Measurements from ENCODE around the gene RBM6.

The RBM6 gene

GRCh38 chr3:50095352-50095998 is 155.5 kb downstream of the RBM6 start:
- DNase-seq: no peak

GRCh38 chr3:50100386-50100785 is 160.4 kb downstream of the RBM6 start:
- DNase-seq: no peak

GRCh38 chr3:50100956-50101845 is 161.3 kb downstream of the RBM6 start:
- DNase-seq: no peak

GRCh38 chr3:50102558-50102957 is 162.6 kb downstream of the RBM6 start:
- no peak for DNase-seq

GRCh38 chr3:50111757-50112156 is 171.8 kb downstream of the RBM6 start:
- DNase-seq: no peak

- no peak for DNase-seq
Observed at GRCh38 chr3:50112462-50112861, 172.5 kb downstream of the RBM6 start.

- DNase-seq: no peak
Observed at GRCh38 chr3:50117120-50117519, 177.2 kb downstream of the RBM6 start.

GRCh38 chr3:50118237-50118636 is 178.3 kb downstream of the RBM6 start:
- peak; percentile 8 to 50 for DNase-seq

- no peak for DNase-seq
Observed at GRCh38 chr3:50119786-50120185, 179.8 kb downstream of the RBM6 start.

GRCh38 chr3:50120364-50121071 is 180.6 kb downstream of the RBM6 start:
- DNase-seq: no peak

- peak; percentile 64 to 68 for DNase-seq
Observed at GRCh38 chr3:50121072-50122032, 181.4 kb downstream of the RBM6 start.

GRCh38 chr3:50122071-50122470 is 182.1 kb downstream of the RBM6 start:
- no peak for DNase-seq

- DNase-seq: peak in 1 of 2 donors; percentile 9
Observed at GRCh38 chr3:50122661-50123391, 182.9 kb downstream of the RBM6 start.

- DNase-seq: no peak
Observed at GRCh38 chr3:50123394-50124051, 183.6 kb downstream of the RBM6 start.

- no peak for DNase-seq
Observed at GRCh38 chr3:50124052-50124799, 184.3 kb downstream of the RBM6 start.

GRCh38 chr3:50124800-50125178 is 184.8 kb downstream of the RBM6 start:
- no peak for DNase-seq

GRCh38 chr3:50125541-50126286 is 185.8 kb downstream of the RBM6 start:
- DNase-seq: no peak

GRCh38 chr3:50126287-50127211 is 186.6 kb downstream of the RBM6 start:
- DNase-seq: no peak

All from inflammatory macrophage (primary cell).